Activated naive CD4-positive, alpha-beta T cell treated with Interleukin-2 at 50 U/mL for 16 hours (primary cell): ENCODE results near the gene PPP2R2D.
A peak's percentile ranks its signal among the peaks of the same experiment; 100 is the strongest.

ENCODE experiments used
- DNase-seq: peaks from one replicate; pipeline ENCODE4 v3.0.0-alpha.2; 2020

PPP2R2D gene

DNA sequence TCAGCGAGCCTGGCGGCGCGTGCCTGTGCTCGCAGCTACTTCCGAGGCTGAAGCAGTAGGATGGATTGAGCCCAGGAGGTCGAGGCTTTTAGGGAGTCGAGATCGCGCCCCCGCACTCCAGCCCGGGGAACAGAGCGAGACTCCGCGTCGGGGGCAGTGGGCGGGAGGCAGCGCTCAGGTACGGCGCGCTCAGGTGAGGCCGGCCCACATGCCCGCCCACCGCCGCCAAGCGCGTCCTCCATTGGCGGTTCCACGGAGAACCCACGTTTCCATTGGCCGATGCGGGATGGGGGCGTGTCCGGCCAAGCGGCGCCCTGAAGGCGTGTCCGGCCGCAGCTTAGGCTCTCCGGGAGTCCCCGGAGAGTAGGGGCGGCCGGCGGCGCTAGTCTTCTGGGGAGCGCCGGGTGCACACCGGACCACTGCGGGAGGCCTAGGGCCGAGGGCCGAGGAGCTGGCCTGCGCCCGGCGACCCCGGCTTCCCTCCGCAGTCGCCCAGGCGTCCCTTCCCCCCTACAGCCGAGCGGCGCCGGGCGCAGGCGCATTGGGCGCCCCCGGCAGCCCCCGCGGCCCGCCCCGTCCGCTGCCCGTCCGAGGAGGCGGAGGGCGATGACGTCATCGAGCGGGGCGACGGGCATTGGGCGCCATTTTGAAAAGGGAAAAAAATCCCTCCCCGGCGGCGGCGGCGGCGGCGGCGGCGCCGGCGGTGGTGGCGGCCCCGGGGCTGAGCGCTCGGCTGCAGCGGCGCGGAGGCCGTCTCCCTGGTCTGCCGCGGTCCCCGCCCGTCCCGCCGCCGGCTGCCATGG lies at the start of gene PPP2R2D:
TSS of gene PPP2R2D (plus strand) at position 659 of the 803 bp plus-strand sequence. CDS start at position 800, 141 bp downstream.
- DNase-seq, result peak; percentile 96

DNA sequence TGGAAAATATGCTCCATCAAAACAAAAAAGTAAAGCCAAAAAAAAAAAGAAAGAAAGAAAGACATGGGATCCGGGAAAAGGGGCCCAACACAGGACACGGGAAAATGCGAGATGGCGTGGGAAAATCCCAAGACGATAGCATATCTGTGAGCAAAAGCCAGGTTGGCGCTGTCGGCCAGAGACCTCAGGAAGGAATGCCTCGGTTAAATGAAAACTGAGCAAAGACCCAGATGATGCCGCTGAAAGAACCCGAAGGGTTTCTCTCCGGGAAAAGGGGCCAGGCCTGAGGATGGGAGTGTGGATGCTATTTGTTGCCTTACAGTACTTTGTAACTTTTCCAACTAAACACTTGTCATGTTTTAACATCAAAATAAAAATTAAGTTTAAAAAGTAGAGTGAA lies 49.5 kb upstream of the PPP2R2D start:
- no peak for DNase-seq

DNA sequence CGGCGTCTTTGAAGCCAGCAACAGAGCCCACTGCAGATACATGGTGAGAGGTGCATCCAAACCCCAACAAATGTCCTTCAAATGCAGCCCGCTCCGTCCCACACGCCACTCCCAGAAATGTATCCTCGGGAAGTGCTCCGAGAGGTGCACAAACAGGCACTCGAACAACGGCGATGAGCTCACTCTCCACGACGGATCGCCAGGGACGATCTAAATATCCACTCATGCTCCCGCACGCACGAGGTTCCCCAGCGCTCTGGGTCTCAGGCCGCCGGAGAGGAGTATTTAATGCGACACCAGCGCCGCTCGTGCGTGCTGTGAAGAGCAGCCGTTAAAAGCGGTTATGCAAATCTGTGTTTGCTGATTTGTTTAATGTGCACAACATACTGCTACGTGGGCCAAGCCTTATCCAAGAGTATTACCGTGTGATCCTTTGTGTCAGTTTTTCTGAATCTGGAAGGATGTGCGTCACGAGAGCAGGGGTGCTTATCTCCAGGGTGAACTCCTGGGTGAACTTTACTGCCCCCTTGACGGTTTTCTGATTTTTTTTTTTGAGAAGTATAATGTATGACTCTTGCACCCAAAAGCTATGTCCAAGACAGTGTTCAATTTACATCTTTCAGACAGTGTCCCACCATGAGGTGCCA lies 48.5 kb upstream of the PPP2R2D start:
- no peak for DNase-seq

DNA sequence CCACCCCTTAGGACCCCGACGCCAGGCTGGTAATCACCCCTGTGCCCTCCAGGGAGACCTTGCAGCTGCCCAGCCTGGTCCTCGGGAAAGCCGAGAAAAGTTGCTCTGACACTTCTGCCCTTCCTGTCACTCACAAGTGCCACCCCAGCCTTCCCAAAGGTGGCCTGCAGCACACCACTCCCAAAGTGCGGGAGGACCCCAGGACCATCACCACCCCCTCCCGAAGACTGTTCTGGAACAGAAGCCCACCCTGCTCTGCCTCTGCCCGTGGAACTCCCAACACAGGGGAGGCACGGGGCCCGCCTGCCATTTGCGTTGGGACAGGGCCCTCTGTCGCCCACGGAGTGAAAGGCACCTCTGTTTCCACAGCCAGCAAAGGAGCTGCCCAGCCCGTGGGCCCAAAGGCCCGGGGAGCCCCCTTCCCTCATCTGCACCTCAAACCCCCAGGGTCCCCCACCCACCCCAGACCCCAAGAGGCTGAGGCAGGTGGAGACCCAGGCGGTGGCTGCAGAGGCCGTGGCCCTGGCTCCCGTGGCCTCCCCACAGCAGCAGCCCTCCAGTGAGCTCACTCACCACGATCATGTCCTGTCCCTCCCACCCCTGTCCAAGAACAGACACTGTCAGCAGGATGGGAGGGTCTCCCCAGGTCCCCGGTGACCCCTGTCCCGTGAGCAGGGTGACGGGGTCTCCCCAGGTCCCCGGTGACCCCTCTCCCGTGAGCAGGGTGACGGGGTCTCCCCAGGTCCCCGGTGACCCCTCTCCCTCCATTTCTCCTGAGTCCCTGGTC lies 47.8 kb upstream of the PPP2R2D start:
- DNase-seq, result no peak

DNA sequence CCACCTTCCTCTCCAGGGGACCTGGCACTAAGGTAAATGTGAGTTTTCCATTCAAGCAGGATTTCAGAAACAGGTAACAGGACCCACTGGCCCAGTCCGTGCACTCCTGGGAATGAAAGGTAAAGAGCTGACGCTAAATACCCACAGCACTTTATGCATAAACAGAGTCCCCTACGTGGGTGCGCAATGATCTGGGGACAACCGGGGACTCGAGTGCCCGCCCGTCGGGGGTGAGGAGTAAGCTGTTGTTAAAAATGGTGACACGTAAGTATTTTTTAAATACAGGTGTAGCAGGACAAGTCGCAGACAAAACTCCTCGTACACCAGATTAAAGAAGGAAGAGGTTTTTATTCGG lies 47.2 kb upstream of the PPP2R2D start:
- no peak for DNase-seq

DNA sequence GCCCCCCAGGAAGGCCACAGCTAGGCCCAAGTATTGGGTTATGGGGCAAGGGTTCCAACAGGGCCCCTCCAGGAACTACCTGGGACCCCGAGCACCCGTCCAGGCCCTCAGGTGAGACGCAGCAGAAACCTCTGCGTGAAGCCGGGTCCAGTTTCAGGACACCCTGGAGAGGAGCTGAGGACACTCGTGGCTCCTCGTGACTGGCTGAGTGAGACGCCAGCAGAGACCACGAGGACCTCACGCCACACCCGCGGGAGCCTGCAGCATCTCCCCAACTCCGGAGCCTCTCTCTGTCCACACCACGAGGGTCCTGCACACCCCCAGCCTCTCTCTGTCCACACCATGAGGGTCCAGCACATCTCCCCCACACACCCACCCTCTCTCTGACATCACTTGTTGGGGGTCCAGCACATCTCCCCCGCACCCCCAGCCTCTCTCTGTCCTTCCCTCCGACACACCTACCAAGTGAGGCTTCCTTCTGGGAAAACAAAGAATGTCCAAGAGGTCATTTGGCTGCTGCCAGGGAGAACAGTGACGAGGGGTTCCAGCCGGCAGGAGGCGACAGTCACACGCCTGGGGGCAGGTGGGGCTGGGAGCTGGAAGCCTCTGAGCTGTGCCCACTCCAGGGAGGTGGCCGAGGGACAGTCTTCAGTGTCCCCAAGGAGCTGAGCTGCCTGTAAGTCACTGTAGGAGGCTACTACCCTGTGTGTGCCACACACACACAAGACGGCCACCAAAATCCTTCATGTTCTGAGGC lies 46.1 kb upstream of the PPP2R2D start:
- DNase-seq, result no peak

DNA sequence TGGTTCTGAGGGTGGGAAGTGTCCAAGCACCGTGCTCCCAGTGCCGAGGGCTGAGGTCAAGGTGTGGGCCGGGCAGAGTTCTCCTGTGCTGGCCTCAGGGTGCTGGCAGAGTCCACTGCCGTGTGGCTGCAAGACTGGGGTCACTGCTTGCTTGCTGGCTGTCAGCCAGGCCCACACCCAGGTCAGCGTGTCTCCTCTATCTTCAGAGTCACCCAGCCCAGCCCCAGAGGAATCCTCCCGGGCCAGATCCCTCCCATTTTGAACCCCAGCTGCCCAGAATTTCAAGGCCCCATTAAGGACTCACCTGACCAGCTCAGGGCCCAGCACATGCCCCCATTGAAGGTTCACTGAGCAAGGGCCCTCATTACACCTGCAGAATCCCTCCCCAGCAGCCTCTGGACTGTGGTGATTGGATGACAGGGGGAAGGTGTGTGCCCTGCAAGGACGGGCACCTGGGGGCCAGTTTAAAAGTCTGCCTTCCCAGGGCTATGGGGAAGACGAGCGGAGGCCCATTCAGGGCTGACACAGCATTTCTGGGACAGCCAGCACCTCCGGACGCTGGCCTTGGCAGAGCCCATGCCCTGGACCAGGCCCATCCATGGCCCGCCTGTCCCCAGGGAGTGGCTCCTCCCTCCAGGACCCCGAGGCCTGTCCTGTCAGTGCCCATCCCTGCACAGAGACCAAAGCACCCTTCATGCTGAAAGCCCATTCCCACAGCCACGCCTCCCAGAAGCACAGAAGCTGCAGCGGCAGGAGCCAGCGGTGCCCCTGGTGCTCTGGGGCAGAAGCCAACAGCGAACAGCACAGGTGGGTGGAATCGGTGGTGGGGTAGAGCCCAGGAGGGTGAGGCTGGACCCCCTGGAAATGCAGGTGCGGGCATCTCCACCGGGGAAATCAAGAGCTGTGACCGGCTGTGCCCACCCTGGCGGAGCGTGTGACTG lies 45.1 kb upstream of the PPP2R2D start:
- no peak for DNase-seq

DNA sequence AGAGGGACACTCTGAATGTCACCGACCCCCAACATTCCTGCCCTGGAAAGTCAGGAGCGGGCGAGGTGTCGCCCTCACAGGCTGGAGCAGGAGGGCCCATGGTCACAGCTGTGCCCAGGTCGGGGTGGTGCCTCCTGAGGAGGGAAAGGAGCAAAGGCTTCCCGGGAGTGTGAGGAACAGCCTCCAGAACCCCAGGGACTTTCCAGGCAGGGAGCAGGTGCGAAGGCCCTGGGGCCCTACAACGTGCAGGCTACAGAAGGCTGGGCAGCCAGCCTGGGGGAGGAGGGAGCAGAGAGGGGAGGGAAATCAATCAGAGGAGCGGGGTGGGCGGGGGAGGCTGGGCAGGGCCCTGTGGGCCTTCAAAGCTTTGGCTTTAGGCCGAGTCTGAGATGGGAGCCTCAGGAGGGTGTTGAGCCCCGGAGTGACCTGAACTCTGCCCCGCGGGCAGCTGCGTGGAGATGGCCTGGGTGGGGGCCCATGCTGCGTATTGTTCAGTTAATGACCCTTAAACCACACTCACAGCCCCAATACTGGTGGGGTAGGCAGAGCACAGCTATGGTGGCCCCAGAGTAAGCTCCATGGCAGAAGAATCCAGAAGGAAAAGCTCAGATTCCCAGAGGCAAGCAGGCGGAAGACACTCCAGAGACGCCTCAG lies 44.2 kb upstream of the PPP2R2D start:
- DNase-seq, result no peak

DNA sequence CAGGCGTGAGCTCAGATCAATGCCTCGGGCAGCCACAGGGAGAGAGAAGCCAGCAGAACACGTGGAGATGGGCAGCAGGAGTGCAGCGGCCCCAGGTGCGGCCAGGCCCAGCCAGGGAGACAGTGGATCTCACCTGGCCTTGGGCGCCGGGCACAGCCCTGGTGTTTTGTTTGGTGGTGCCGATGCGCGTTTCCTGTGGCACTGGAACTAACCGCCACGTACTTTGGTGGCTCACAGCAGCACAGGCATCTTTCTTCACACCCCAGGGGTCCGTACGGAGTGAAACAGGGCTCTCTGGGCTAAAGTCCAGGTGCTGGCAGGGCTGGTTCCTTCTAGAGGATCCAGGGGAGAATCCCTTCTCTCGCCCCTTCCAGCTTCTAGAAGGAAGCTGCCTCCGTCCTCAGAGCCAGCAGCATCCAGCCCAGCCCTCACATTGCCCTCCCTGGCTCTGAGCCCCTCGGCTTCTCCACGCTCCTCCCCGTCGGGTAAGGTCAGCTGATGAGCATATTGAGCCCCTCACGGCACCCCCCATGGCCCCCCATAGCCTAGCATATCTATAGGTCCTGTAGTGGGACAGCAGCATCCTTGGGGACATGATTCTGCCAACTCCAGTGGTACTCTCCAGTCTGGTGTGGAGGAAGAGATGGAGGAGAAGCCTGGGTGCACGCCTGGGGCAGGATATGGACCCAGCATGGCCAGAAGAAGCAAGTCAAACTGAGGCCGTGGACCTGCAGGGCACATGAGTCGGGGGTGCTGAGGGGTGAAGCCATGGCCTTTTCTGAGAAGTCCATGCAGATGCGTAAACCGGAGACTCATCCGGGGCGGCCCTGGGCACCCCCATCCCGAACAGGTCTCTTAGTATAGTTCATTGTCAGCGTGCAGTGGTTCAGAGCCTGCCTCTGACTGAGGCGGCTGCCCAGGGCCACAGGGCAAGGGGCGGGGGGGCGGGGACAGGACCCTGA lies 43.4 kb upstream of the PPP2R2D start:
- DNase-seq, result no peak

DNA sequence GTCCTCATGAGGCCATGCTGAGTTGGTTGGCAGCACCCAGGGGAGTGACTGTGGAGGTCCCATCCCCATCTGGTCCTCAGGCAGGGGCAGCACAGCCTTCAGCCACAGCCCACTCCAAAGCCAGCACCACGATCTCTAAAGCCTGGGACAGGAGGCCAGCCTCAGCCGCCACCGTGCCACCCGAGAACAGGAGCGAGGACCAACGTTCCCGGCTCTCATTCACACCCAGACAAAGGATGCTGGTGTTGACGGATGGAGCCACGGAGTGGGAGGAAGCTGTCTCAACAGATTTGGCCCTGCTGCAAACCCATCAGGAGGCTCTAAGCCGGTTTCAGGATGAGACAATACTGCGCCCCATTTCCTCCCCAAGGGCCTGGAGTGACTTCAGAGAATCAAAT lies 42.7 kb upstream of the PPP2R2D start:
- no peak for DNase-seq

DNA sequence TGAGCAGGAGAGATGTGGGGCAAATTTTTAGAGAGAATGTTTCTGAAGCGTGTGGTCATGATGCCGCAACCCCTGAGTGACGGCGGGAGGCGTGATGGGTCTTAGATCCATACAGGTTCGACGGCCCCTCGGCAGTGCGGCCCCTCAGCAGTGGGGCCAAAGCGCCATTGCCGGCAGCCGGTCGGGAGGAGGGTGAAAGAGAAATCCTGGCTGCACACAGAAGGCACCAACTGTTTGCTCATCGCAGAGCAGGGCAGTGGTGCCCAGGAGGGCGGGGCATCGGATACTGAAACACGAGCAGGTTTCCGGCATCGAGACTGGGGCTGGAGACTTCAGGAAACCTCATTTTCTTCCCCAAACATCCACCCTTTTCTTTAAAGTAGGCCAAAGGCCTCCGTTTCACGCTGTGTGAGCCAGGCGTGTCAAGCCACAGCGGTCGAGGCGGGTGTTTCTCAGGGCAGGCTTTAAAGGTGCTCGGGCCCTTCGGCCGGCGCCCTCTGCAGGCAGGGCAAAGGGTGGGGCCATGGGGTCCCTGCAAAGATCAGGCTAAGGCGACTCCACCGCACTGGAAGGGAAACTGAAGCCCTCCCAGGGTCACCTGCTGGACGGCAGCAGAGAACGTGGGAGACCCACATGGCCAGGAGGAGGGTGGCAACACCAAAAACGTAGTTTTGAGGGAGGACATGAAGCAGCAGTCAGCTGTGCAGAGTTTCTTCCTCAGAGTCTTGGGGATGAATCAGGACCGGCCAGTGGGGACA lies 42.0 kb upstream of the PPP2R2D start:
- DNase-seq, result no peak

DNA sequence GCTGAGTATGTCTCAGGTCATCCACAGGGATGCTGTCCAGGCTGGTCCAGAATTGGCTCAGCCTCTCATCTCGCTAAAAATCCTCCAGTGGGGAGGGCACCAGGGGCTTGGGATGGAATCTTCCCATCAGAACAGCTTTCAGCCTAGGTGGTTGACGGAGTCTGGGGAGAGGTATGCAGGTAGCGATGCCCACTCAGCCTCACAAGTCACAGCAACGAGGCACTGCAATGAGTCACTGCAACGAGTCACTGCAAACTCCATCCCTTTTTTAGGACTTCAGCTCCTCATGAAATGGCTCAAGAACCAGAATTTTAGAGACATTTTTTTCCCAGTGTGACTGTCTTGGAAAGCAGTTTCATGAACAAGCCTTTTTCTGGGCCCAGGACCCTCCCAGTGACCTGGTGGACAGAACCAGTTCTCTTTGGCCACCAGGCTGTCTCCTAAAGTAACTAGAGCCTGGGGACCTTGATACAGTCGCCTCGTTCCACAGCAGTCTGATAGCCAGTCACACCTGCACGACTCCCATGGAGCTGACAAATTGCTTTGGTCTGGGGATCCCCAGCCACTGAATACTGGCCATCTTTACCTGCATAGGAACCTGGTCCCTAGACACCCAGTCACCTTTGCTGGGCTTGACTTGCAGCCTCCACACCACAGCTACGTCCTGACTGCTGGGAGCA lies 41.3 kb upstream of the PPP2R2D start:
- no peak for DNase-seq

DNA sequence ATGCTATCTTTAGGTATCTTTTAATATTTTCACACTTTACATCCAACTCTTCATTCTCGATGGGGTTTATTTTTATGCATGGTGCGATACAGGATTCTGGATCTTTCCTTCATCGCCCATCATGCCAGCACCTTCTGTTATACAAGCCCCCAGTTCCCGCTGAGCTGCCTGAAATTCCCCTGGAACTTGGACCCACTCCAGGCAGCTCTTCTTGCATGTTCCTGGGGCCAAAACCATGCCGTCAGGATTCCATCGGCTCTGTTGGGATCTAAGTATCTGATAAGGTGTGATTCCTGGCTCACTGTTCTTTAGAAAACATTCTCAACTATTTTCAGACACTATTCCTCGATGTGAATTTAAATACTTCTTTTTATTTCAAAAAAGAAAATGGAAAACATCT lies 40.5 kb upstream of the PPP2R2D start:
- DNase-seq, result no peak

DNA sequence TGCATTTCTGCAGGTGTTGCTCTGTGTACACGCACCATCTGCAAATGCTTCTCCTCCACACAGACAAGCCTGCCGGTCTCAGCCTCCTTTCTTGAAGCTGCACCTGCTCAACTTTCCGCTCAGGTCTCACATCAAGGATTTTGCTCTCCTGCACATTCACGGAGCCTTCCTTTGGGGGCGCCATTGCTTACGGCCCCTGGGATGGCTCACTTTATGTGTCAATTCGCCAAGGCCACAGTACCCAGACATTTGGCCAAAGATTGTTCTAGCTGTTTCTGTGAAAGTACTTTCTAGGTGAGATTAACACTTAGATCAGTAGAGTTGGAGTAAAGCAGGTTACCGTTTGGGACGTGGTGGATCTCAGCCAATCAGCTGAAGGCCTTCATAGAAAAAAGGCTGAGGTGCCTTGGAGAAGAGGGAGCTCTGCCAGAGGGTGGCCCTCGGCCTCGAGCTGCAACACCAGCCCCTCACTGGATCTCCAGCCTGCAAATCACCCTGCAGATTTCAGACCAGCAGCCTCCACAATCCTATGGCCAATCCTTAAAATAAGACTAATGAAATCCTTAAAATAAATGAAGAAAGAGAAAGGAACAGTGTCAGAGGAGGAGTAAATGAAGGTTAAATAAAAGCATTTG lies 39.9 kb upstream of the PPP2R2D start:
- DNase-seq, result no peak

DNA sequence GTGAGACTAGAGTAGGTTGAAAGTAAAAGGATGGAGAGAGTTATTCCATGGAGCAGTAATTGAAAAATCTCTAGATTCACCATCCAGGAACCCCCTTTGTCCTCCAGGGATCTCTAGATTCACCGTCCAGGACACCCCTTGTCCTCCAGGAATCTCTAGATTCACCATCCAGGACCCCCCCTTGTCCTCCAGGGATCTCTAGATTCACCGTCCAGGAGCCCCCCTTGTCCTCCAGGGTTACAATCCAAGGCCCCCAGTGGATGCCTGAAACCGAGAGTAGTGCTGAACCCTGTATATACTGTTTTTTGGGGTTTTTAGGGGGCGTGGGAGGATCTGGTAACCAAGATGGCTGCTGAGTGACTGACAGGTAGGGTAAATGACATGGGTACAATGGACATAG lies 38.3 kb upstream of the PPP2R2D start:
- DNase-seq, result no peak

DNA sequence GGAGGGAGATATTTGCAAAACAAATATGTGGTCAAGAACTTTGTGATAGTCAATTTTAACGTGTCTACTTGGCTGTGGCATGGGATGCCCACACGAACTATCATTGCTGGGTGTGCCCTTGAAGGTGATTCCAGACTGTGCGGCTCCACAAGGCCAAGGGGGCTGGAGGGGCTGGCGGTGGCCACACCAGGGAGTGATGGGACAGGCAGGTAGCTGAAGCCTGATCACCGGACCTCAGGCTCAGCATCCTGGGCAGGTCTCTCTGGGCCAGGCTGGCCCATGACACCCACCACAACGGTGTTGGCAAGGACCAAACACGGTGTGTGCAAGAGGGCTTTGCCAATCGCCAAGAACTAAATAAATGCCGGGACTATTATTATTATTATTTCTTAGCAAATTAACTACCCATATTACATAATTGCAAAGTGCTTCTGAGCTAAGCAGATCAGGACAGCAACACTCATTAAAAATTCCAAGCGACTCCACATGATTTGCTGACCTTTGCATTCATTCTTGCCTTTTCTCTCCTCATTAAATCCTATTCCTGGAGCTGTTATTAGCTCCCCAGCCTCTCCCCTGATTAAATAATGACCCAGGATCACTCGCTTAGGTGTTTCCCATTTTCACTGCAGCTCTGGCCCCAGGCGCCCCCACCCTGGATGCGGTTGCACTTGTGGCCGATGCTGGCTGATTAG lies 35.4 kb upstream of the PPP2R2D start:
- DNase-seq, result no peak

DNA sequence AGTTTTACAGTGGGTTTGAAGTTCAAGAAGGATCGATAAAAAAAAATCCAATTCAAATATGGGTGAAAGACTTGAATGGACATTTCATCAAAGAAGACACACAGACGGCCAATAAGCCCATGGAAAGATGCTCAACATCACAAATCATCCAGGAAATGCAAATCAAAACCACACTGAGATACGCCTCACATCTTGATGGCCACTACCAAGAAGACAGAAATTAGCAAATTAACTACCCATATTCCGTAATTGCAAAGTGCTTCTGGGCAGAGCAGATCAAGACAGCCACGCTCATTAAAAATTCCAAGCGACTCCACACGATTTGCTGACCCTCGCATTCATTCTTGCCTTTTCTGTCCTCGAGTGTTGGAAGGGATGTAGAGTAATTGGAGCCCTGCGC lies 34.1 kb upstream of the PPP2R2D start:
- DNase-seq, result no peak

DNA sequence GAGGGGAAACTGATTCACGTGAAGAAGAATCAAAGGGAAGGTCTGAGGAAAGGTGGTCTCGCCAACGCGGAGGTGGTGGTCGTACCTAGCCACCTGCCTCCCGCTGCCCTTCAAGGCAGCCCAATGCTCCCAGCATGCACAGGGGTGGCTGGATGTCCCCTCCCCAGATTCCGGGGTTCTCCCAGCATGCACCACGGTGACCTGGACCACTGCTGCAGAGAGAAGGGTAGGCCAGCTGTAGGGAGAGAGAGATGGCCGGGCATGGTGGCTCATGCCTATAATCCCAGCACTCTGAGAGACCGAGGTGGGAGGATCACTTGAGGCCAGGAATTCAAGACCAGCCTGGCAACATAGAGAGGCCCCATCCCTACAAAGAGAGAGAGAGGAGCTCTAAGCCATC lies 32.4 kb upstream of the PPP2R2D start:
- DNase-seq, result no peak
